Suprapubic skin (tissue), 4 donors: ENCODE results near the gene GNS. TPM values are rescaled to one million over a fixed set of nuclear protein-coding genes. Genes with fewer than 3 reads are reported as not detected.

Source experiments
- DNase-seq, 2 donors: peaks; one replicate each; pipeline ENCODE4 v3.0.0-alpha.2; 2019; ENCODE audit warnings: low spot score in 2 of 2
- H3K27ac ChIP-seq: fragments of 200-600 bp; sonication (generic); one replicate; pipeline ENCODE4 v1.5.1; 2019
- H3K27me3 ChIP-seq: fragments of 200-600 bp; sonication (generic); one replicate; pipeline ENCODE4 v1.5.1; 2019
- H3K36me3 ChIP-seq: fragments of 200-600 bp; sonication (generic); one replicate; pipeline ENCODE4 v1.5.1; 2019
- H3K4me1 ChIP-seq: fragments of 200-600 bp; sonication (generic); one replicate; pipeline ENCODE4 v1.5.1; 2019
- H3K4me3 ChIP-seq: fragments of 200-600 bp; sonication (generic); one replicate; pipeline ENCODE4 v1.5.1; 2019; ENCODE audit warnings: mild to moderate bottlenecking
- H3K9me3 ChIP-seq: fragments of 200-600 bp; sonication (generic); one replicate; pipeline ENCODE4 v1.5.1; 2019
- EP300 ChIP-seq: sonication (generic); formaldehyde crosslinking; IDR thresholded peaks from one replicate; pipeline ENCODE4 v1.6.1; 2017; ENCODE audit warnings: antibody characterized with exemption
- POLR2A ChIP-seq, 2 donors: fragments of 450-650 bp; IDR thresholded peaks; one replicate each; pipeline ENCODE4 v1.6.1; 2017; ENCODE audit warnings: antibody characterized with exemption in 2 of 2, mild to moderate bottlenecking in 2 of 2, moderate library complexity in 2 of 2
- POLR2AphosphoS5 ChIP-seq, 3 donors: sonication (generic); formaldehyde crosslinking; IDR thresholded peaks; one replicate each; pipeline ENCODE4 v1.6.1; 2017; ENCODE audit warnings: antibody characterized with exemption in 3 of 3
- WGBS: methylation state at CpG from one replicate; pipeline ENCODE4 v1.1.5; 2018; 5-methylcytosine and 5-hydroxymethylcytosine counted together
- total RNA-seq, 4 donors: library from RNA; depleted of rRNA; stranded (reverse); fragments of >200 nt; gene quantifications; one replicate each; pipeline ENCODE4 v1.1.0, GENCODE V29; 2016
- TF ChIP-seq, protein P1 (sequence below), 2 donors: fragments of 200-600 bp in 1 of 2; fragments of 450-650 bp in 1 of 2; sonication (generic) in 1 of 2; IDR thresholded peaks; one replicate each; pipeline ENCODE4 v1.5.1; 2016 to 2019; ENCODE audit warnings: antibody characterized with exemption in 2 of 2, mild to moderate bottlenecking in 1 of 2, moderate library complexity in 1 of 2

Gene GNS
- total RNA-seq, 4 donors from 2014 or later: 46.7 to 56.7 (median 49.6) TPM

DNA sequence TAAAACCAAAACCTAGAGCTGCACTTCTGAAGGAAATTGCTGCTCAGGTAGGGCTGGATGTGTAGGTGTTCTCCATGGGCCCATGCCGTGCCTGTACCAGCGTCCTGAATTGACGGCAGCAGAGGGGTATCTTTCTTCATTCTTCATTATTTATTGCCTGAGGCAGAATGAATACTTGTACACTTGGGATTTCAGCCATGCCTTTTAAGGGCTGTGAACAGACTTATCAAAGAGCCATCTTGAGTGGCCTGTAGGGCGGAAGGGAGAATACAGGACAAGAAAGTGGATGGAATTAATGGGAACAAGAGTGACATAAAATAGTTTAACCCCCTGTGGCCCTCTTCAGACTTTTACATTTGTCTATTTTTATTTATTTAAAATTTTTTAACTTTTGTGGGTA, 87.5 kb downstream of the GNS start:
- H3K4me3 ChIP-seq: no peak overlapping the region
- no peaks in the 10 kb centered on the region for H3K9me3 ChIP-seq
- no peak for DNase-seq
- H3K27me3 ChIP-seq: no peaks in the 10 kb centered on the region
- TF ChIP-seq EP300 (no peak), POLR2AphosphoS5 (IDR thresholded peaks at IDR 0.05) (no peak), POLR2A (IDR thresholded peaks at IDR 0.05) (no peak)
- TF ChIP-seq, protein P1, sequence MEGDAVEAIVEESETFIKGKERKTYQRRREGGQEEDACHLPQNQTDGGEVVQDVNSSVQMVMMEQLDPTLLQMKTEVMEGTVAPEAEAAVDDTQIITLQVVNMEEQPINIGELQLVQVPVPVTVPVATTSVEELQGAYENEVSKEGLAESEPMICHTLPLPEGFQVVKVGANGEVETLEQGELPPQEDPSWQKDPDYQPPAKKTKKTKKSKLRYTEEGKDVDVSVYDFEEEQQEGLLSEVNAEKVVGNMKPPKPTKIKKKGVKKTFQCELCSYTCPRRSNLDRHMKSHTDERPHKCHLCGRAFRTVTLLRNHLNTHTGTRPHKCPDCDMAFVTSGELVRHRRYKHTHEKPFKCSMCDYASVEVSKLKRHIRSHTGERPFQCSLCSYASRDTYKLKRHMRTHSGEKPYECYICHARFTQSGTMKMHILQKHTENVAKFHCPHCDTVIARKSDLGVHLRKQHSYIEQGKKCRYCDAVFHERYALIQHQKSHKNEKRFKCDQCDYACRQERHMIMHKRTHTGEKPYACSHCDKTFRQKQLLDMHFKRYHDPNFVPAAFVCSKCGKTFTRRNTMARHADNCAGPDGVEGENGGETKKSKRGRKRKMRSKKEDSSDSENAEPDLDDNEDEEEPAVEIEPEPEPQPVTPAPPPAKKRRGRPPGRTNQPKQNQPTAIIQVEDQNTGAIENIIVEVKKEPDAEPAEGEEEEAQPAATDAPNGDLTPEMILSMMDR (IDR thresholded peaks at IDR 0.05): no peak
- H3K4me1 ChIP-seq: peaks cover 74% of the 10 kb centered on the region
- H3K27ac ChIP-seq: no peak overlapping the region
- no peaks in the 10 kb centered on the region for H3K36me3 ChIP-seq
- WGBS: 68% methylated on average over 4 of the region's 4 CpGs

DNA sequence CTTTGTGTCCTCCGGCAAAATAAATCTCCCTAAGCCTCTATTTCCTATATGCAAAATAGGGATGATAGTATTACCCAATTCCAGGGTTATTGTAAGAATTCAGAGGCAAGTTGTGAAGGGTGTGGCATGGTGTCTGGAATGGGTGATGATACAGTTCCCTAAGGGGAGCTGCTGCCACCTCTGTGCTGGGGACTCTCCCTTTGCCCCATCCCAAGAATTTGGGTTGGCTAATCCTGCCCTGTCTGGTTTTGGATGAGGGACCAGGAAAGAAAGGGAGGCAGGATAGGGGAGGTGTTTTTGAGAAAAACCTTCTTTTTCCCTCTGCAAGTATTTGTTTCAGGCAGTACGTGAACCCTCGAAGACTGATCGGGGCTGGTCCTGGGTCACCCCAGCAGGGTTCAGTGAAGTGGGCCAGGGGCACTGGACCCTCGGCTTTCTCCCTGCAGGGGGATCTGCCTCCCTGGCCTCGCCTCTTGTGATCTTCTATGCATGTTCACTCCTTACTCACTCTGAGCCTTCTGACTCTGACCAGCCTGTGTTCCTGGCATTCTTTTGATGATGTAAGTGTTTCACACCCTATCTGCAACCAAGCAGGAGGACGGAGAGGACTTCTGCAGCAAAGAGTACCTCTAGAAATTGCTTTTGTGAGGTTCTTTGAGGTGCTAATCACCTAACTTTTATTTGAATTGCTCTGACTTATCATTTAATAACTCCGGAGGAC, 88.1 kb downstream of the GNS start:
- Histone ChIP-seq H3K27me3 (no peaks in the 10 kb centered on the region), H3K4me1 (peaks cover 78% of the 10 kb centered on the region), H3K4me3 (no peak overlapping the region), H3K36me3 (no peaks in the 10 kb centered on the region), H3K9me3 (no peaks in the 10 kb centered on the region), H3K27ac (no peak overlapping the region)
- no peak for TF ChIP-seq EP300
- no peak for TF ChIP-seq POLR2AphosphoS5 (IDR thresholded peaks at IDR 0.05)
- no peak for TF ChIP-seq POLR2A (IDR thresholded peaks at IDR 0.05)
- TF ChIP-seq, protein P1 (IDR thresholded peaks at IDR 0.05): no peak
- no peak for DNase-seq
- 52% methylated on average over 8 of the region's 8 CpGs for WGBS

DNA sequence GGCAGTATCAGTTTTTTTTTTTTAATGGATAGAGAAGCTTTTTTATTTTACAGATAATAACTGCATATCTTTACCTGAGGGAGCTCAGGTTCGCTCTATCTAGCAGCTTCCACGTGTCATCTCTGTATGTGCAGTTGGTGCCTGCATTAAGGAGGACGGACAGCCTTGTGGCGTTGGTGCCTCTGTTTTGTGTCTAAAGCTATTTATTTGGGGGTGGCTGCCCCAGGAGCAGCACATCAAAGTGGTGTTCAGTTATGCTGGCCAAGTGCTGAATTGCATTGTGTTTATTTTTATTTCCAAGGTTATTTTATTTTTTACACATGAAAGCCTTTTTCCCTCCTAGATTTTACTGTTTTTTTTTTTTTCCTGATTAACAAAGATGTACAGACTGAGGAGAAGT, 89.2 kb downstream of the GNS start:
- no peak overlapping the region for H3K4me3 ChIP-seq
- H3K9me3 ChIP-seq: no peaks in the 10 kb centered on the region
- H3K27ac ChIP-seq: no peak overlapping the region
- 64% methylated on average over 4 of the region's 4 CpGs for WGBS
- H3K4me1 ChIP-seq: peaks cover 70% of the 10 kb centered on the region
- TF ChIP-seq POLR2A (IDR thresholded peaks at IDR 0.05) (no peak), POLR2AphosphoS5 (IDR thresholded peaks at IDR 0.05) (no peak), EP300 (no peak)
- TF ChIP-seq, protein P1 (IDR thresholded peaks at IDR 0.05): no peak
- DNase-seq: no peak
- no peaks in the 10 kb centered on the region for H3K27me3 ChIP-seq
- no peaks in the 10 kb centered on the region for H3K36me3 ChIP-seq

DNA sequence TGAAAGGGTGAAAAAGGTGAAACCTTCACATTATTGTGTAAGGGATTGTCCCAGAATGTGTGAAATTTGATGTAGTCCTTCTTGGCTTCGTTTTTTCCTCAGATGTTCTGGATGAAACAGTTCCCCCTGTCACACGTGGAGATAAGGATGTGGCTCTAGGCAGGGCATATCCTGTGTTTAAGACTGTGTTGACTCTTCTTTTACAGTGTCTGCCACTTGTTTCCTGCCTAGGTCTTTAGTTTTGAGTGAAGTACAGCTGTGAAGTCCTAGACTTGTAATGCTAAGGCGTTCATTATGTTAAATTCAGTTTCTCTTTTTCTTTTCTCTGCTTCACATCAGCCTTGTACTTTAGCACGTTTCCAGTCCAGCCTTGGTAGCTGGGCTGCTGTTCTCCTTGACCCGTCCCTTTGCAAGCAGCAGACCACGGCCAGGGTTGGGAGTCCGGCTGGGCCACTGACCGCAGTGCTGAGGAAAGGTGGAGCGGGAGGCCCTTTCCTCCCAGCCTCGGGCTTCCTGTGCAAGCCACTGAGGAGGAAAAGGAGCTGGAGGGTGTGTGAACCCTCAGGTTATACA, 89.8 kb downstream of the GNS start:
- TF ChIP-seq, protein P1 (IDR thresholded peaks at IDR 0.05): no peak
- TF ChIP-seq POLR2AphosphoS5 (IDR thresholded peaks at IDR 0.05) (no peak), EP300 (no peak), POLR2A (IDR thresholded peaks at IDR 0.05) (no peak)
- H3K4me3 ChIP-seq: no peak overlapping the region
- 41% methylated on average over 10 of the region's 10 CpGs for WGBS
- peak overlapping the region; percentile 31 for H3K27ac ChIP-seq
- no peaks in the 10 kb centered on the region for H3K27me3 ChIP-seq
- no peaks in the 10 kb centered on the region for H3K36me3 ChIP-seq
- peaks cover 70% of the 10 kb centered on the region for H3K4me1 ChIP-seq
- DNase-seq: no peak
- no peaks in the 10 kb centered on the region for H3K9me3 ChIP-seq

DNA sequence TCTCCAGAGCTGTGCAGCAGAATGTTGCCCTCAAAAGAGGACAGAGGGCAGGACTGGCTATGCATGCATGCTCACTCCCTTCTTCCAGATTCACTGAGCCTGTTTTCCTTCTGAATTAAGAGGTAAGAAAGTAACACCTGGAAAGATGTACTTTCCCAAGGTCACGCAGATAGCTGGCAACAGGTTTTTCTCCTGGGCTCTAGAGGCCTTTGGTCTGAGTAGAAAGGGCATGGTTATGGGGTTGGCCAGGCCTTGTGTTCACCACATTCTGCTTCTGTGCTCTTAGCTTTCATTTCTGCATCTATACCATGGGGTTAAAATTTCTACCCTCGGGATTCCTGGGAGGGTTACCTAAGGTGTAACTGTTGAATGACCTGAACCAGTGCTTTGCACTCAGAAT, 91.4 kb downstream of the GNS start:
- TF ChIP-seq POLR2AphosphoS5 (IDR thresholded peaks at IDR 0.05) (no peak), POLR2A (IDR thresholded peaks at IDR 0.05) (no peak), EP300 (no peak)
- TF ChIP-seq, protein P1 (IDR thresholded peaks at IDR 0.05): no peak
- H3K4me3 ChIP-seq: no peak overlapping the region
- 88% methylated on average over 2 of the region's 2 CpGs for WGBS
- DNase-seq: no peak
- H3K36me3 ChIP-seq: no peaks in the 10 kb centered on the region
- no peaks in the 10 kb centered on the region for H3K27me3 ChIP-seq
- H3K9me3 ChIP-seq: no peaks in the 10 kb centered on the region
- peaks cover 56% of the 10 kb centered on the region for H3K4me1 ChIP-seq
- no peak overlapping the region for H3K27ac ChIP-seq
